Ectodermal cell (in vitro differentiated cells): ENCODE data around the gene SERTAD3.
"Not testable (repeated sequence)": the region's sequence is repeated elsewhere in the genome, so short reads cannot be mapped to it uniquely, and the experiment has no call there.

ENCODE experiments used
- H3K27ac ChIP-seq: 2 replicates; pipeline ENCODE4 v1.7.0; 2013; ENCODE audit warnings: mild to moderate bottlenecking, low read depth, low read length; ENCODE audit not compliant: insufficient read depth, poor library complexity, severe bottlenecking
- H3K27me3 ChIP-seq: 2 replicates; pipeline ENCODE4 v1.7.0; 2013; ENCODE audit warnings: mild to moderate bottlenecking, low read length; ENCODE audit not compliant: insufficient read depth, control insufficient read depth, poor library complexity, severe bottlenecking
- H3K36me3 ChIP-seq: one replicate; pipeline ENCODE4 v1.7.0; 2013; ENCODE audit warnings: low read length; ENCODE audit not compliant: control insufficient read depth, insufficient read depth
- H3K4me1 ChIP-seq: one replicate; pipeline ENCODE4 v1.7.0; 2013; ENCODE audit warnings: low read length; ENCODE audit not compliant: control insufficient read depth, insufficient read depth
- H3K4me3 ChIP-seq: 2 replicates; pipeline ENCODE4 v1.7.0; 2013; ENCODE audit warnings: low read depth, low read length, control low read depth; ENCODE audit not compliant: insufficient read depth
- H3K9me3 ChIP-seq: 2 replicates; pipeline ENCODE4 v1.7.0; 2013; ENCODE audit warnings: mild to moderate bottlenecking, low read length, moderate library complexity; ENCODE audit not compliant: control insufficient read depth
- WGBS, 2 experiments: methylation state at CpG; one replicate each; pipeline ENCODE4 v1.1.7; 2013; ENCODE audit warnings: missing lambda C conversion rate in 2 of 2; 5-methylcytosine and 5-hydroxymethylcytosine counted together

Gene SERTAD3

GRCh38 chr19:40443131-40443999, 770 bp downstream of the SERTAD3 start:
- Histone ChIP-seq H3K4me3 (peak overlapping the region; percentile 97), H3K9me3 (no peaks in the 10 kb centered on the region), H3K4me1 (peaks cover 19% of the 10 kb centered on the region), H3K27me3 (no peaks in the 10 kb centered on the region), H3K27ac (peak overlapping the region; percentile 95), H3K36me3 (no peaks in the 10 kb centered on the region)
- 0% methylated on average over 52 of the region's 52 CpGs for WGBS, 2 experiments

- Histone ChIP-seq H3K36me3 (no peaks in the 10 kb centered on the region), H3K4me1 (peaks cover 19% of the 10 kb centered on the region), H3K27me3 (no peaks in the 10 kb centered on the region), H3K4me3 (peak overlapping the region; percentile 97), H3K27ac (peak overlapping the region; percentile 65), H3K9me3 (no peaks in the 10 kb centered on the region)
- 30 to 31% methylated on average over 22 of the region's 22 CpGs for WGBS, 2 experiments
Observed at GRCh38 chr19:40442328-40443130, 1.6 kb downstream of the SERTAD3 start.

GRCh38 chr19:40441719-40442253, 2.3 kb downstream of the SERTAD3 start:
- H3K27ac ChIP-seq = no peak overlapping the region
- H3K4me1 ChIP-seq = peaks cover 19% of the 10 kb centered on the region
- WGBS, 2 experiments = 96 to 97% methylated on average over 11 of the region's 11 CpGs
- no peaks in the 10 kb centered on the region for H3K36me3 ChIP-seq
- no peaks in the 10 kb centered on the region for H3K9me3 ChIP-seq
- H3K4me3 ChIP-seq = no peak overlapping the region
- no peaks in the 10 kb centered on the region for H3K27me3 ChIP-seq

- Histone ChIP-seq H3K4me3 (no peak overlapping the region), H3K4me1 (peaks cover 8% of the 10 kb centered on the region), H3K27ac (no peak overlapping the region), H3K27me3 (no peaks in the 10 kb centered on the region), H3K9me3 (no peaks in the 10 kb centered on the region), H3K36me3 (no peaks in the 10 kb centered on the region)
- 95 to 97% methylated on average over 3 of the region's 3 CpGs for WGBS, 2 experiments
Observed at GRCh38 chr19:40438284-40438683, 5.9 kb downstream of the SERTAD3 start.

GRCh38 chr19:40433391-40434216, 10.5 kb downstream of the SERTAD3 start:
- no peaks in the 10 kb centered on the region for H3K9me3 ChIP-seq
- H3K27ac ChIP-seq = peak overlapping the region; percentile 89
- WGBS, 2 experiments = 5% methylated on average over 50 of the region's 50 CpGs
- no peaks in the 10 kb centered on the region for H3K27me3 ChIP-seq
- no peaks in the 10 kb centered on the region for H3K36me3 ChIP-seq
- peak overlapping the region; percentile 32 for H3K4me3 ChIP-seq
- H3K4me1 ChIP-seq = peaks cover 4% of the 10 kb centered on the region

- not testable (repeated sequence) for H3K4me3 ChIP-seq, H3K27ac ChIP-seq, H3K36me3 ChIP-seq, H3K9me3 ChIP-seq, H3K27me3 ChIP-seq, H3K4me1 ChIP-seq
- 89 to 91% methylated on average over 7 of the region's 7 CpGs for WGBS, 2 experiments
Observed at GRCh38 chr19:40432760-40433159, 11.4 kb downstream of the SERTAD3 start.

- Histone ChIP-seq H3K27ac (no peak overlapping the region), H3K4me3 (no peak overlapping the region)
- WGBS, 2 experiments = 98 to 99% methylated on average over 3 of the region's 3 CpGs
Observed at GRCh38 chr19:40431698-40432097, 12.4 kb downstream of the SERTAD3 start.

GRCh38 chr19:40430242-40430641, 13.9 kb downstream of the SERTAD3 start:
- 93 to 94% methylated on average over 10 of the region's 10 CpGs for WGBS, 2 experiments
- H3K4me3 ChIP-seq, H3K27me3 ChIP-seq, H3K4me1 ChIP-seq, H3K36me3 ChIP-seq, H3K9me3 ChIP-seq, H3K27ac ChIP-seq: not testable (repeated sequence)

More at GRCh38 chr19:40431698-40432097, 12.4 kb downstream of the SERTAD3 start:
- Histone ChIP-seq H3K36me3 (no peaks in the 10 kb centered on the region), H3K9me3 (no peaks in the 10 kb centered on the region), H3K4me1 (peaks cover 4% of the 10 kb centered on the region), H3K27me3 (no peaks in the 10 kb centered on the region)

GRCh38 chr19:40428197-40428596, 15.9 kb downstream of the SERTAD3 start:
- not testable (repeated sequence) for H3K4me3 ChIP-seq, H3K4me1 ChIP-seq, H3K27me3 ChIP-seq, H3K27ac ChIP-seq, H3K9me3 ChIP-seq, H3K36me3 ChIP-seq
- WGBS, 2 experiments = 93 to 95% methylated on average over 7 of the region's 7 CpGs
